ENCODE results near the gene PEMT. TPM values are rescaled to one million over a fixed set of nuclear protein-coding genes. Genes with fewer than 3 reads are reported as not detected.
A peak's percentile ranks its signal among the peaks of the same experiment; 100 is the strongest.
"Not testable (repeated sequence)": the region's sequence is repeated elsewhere in the genome, so short reads cannot be mapped to it uniquely, and the experiment has no call there.

PEMT gene
- total RNA-seq, 1 donor from 2014 or later, result 24.0 TPM

DNA sequence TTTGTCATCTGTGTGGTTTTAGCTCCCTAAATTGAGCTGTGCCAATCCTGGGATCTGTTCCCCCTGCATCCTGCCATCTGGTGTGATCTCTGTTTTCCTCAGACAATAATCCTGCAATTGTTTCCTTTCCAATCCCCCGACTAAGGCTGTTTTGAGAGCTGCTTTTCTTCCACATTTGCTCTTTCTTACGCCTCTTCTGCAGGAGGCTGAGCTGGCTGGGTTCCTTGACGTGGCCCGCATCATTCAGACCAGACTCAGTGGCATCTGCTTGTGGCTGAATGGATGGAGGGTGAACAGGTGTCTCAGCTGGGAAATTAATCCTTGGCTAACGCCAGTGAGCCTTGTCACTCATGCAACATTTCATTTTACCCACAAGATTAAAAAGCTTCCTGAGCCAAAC, 124.5 kb downstream of the PEMT start:
- peak overlapping the region; percentile 7 for H3K4me3 Mint-ChIP-seq (ENCODE audit: unreplicated experiment)
- H3K9me3 Mint-ChIP-seq (ENCODE audit: unreplicated experiment), result peaks cover 6% of the 10 kb centered on the region
- no peaks in the 10 kb centered on the region for H3K36me3 Mint-ChIP-seq (ENCODE audit: unreplicated experiment)
- DNase-seq, result no peak
- TF ChIP-seq, protein P1, sequence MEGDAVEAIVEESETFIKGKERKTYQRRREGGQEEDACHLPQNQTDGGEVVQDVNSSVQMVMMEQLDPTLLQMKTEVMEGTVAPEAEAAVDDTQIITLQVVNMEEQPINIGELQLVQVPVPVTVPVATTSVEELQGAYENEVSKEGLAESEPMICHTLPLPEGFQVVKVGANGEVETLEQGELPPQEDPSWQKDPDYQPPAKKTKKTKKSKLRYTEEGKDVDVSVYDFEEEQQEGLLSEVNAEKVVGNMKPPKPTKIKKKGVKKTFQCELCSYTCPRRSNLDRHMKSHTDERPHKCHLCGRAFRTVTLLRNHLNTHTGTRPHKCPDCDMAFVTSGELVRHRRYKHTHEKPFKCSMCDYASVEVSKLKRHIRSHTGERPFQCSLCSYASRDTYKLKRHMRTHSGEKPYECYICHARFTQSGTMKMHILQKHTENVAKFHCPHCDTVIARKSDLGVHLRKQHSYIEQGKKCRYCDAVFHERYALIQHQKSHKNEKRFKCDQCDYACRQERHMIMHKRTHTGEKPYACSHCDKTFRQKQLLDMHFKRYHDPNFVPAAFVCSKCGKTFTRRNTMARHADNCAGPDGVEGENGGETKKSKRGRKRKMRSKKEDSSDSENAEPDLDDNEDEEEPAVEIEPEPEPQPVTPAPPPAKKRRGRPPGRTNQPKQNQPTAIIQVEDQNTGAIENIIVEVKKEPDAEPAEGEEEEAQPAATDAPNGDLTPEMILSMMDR (IDR thresholded peaks at IDR 0.05; ENCODE audit: partially characterized antibody, unreplicated experiment), result no peak
- peaks cover 4% of the 10 kb centered on the region for H3K27me3 Mint-ChIP-seq (ENCODE audit: unreplicated experiment)
- H3K27ac Mint-ChIP-seq (ENCODE audit: unreplicated experiment), result peak overlapping the region; percentile 75
- H3K4me1 Mint-ChIP-seq (ENCODE audit: low read depth, unreplicated experiment), result peaks cover 26% of the 10 kb centered on the region

- H3K36me3 Mint-ChIP-seq (ENCODE audit: unreplicated experiment), result no peaks in the 10 kb centered on the region
- peaks cover 6% of the 10 kb centered on the region for H3K9me3 Mint-ChIP-seq (ENCODE audit: unreplicated experiment)
- H3K27me3 Mint-ChIP-seq (ENCODE audit: unreplicated experiment), result peaks cover 4% of the 10 kb centered on the region
- H3K27ac Mint-ChIP-seq (ENCODE audit: unreplicated experiment), result peak overlapping the region; percentile 84
- peak overlapping the region; percentile 49 for H3K4me3 Mint-ChIP-seq (ENCODE audit: unreplicated experiment)
- TF ChIP-seq, protein P1 (IDR thresholded peaks at IDR 0.05; ENCODE audit: partially characterized antibody, unreplicated experiment), result no peak
- no peak for DNase-seq
- H3K4me1 Mint-ChIP-seq (ENCODE audit: low read depth, unreplicated experiment), result peaks cover 23% of the 10 kb centered on the region
Measured at GRCh38 chr17:17466511-17466910, 125.0 kb downstream of the PEMT start.

DNA sequence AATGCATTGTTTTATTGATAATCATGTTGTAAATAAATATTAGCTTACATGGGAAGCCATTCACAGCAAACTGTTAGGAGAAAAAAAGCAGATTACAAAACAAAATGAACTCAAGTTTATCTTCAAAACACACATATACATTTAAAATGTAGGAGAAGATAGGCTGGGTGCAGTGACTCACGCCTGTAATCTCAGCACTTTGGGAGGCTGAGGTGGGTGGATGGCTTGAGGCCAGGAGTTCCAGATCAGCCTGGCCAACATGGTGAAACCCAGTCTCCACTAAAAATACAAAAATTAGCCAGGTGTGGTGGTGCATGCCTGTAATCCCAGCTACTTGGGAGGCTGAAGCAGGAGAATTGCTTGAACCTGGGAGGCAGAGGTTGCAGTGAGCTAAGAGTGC, 125.6 kb downstream of the PEMT start:
- H3K36me3 Mint-ChIP-seq (ENCODE audit: unreplicated experiment), result not testable (repeated sequence)

DNA sequence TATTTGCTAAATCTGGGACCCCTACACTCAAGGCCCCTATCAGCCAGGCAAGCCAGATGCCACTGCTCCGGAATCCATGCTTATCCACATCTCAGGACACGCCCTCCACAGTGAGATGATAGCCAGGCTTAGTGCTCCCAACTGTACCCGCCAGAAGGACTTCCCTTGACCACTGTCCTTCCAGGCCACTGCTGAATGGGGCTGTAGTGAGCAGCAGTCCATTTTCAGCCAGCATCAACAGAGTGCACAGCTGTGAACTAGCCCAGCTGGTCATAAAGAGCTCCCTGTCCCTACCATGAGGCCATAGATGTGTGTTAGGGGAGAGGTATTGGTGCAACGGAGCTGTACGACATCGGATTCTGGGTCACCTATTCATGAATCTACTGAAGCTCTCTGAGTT, 127.7 kb downstream of the PEMT start:
- no peak overlapping the region for H3K27ac Mint-ChIP-seq (ENCODE audit: unreplicated experiment)
- peaks cover 5% of the 10 kb centered on the region for H3K36me3 Mint-ChIP-seq (ENCODE audit: unreplicated experiment)
- no peak overlapping the region for H3K4me3 Mint-ChIP-seq (ENCODE audit: unreplicated experiment)
- TF ChIP-seq, protein P1 (IDR thresholded peaks at IDR 0.05; ENCODE audit: partially characterized antibody, unreplicated experiment), result no peak
- peaks cover 7% of the 10 kb centered on the region for H3K9me3 Mint-ChIP-seq (ENCODE audit: unreplicated experiment)
- peaks cover 23% of the 10 kb centered on the region for H3K4me1 Mint-ChIP-seq (ENCODE audit: low read depth, unreplicated experiment)
- no peak for DNase-seq
- H3K27me3 Mint-ChIP-seq (ENCODE audit: unreplicated experiment), result peaks cover 4% of the 10 kb centered on the region

More for the DNA sequence above, 125.6 kb downstream of the PEMT start:
- H3K27ac Mint-ChIP-seq (ENCODE audit: unreplicated experiment); H3K9me3 Mint-ChIP-seq (ENCODE audit: unreplicated experiment); H3K27me3 Mint-ChIP-seq (ENCODE audit: unreplicated experiment); DNase-seq; H3K4me3 Mint-ChIP-seq (ENCODE audit: unreplicated experiment): not testable (repeated sequence)
- H3K4me1 Mint-ChIP-seq (ENCODE audit: low read depth, unreplicated experiment), result peaks cover 23% of the 10 kb centered on the region

DNA sequence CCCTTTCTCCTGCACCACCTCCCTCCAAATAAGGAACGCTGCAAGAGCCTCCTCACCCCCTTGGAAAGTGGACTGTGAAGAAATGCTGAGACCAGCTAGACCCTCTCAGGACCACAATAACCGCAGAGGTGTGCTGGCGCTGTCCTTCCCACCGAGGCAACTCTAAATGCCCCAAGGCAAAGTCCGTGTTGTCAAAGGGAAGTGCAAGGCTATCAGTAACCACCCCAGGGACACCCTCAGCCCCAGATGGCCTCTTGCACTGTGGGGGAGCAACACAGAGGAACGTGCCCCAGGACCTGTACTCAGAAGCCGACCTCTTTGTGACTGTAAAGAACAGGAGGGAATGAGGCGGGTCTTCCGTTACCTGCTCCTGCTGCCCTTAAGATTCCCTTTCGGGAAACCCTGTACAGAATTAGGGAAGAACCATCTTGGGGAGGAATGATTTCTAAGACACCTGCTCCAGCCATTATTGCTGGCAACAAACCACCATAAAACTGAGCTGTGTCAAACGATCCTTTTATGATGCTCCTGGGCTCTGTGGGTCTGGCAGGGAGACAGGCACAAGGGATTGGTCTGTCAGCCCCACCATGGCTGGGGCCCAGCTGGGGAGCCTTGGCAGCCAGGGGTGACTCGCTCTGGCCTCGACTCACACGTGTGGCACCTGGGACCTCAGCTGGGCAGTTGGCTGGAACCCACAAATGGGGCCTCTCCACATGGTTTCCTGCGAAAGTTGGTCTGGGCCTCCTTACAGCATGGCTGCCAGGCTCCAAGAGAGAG, 129.3 kb downstream of the PEMT start:
- TF ChIP-seq, protein P1 (IDR thresholded peaks at IDR 0.05; ENCODE audit: partially characterized antibody, unreplicated experiment), result no peak
- peaks cover 1% of the 10 kb centered on the region for H3K9me3 Mint-ChIP-seq (ENCODE audit: unreplicated experiment)
- peaks cover 5% of the 10 kb centered on the region for H3K36me3 Mint-ChIP-seq (ENCODE audit: unreplicated experiment)
- no peak for DNase-seq
- H3K27ac Mint-ChIP-seq (ENCODE audit: unreplicated experiment), result no peak overlapping the region
- H3K4me1 Mint-ChIP-seq (ENCODE audit: low read depth, unreplicated experiment), result peaks cover 7% of the 10 kb centered on the region
- H3K27me3 Mint-ChIP-seq (ENCODE audit: unreplicated experiment), result peaks cover 4% of the 10 kb centered on the region
- H3K4me3 Mint-ChIP-seq (ENCODE audit: unreplicated experiment), result no peak overlapping the region

Measured in glutamatergic neuron (in vitro differentiated cells).